ENCODE measurements around the gene ACOXL. TPM values are rescaled to one million over a fixed set of nuclear protein-coding genes. Genes with fewer than 3 reads are reported as not detected.
"Not testable (repeated sequence)": the region's sequence is repeated elsewhere in the genome, so short reads cannot be mapped to it uniquely, and the experiment has no call there.

The ACOXL gene
- total RNA-seq, result 0.83 and 1.1 TPM in 2 replicates

DNA sequence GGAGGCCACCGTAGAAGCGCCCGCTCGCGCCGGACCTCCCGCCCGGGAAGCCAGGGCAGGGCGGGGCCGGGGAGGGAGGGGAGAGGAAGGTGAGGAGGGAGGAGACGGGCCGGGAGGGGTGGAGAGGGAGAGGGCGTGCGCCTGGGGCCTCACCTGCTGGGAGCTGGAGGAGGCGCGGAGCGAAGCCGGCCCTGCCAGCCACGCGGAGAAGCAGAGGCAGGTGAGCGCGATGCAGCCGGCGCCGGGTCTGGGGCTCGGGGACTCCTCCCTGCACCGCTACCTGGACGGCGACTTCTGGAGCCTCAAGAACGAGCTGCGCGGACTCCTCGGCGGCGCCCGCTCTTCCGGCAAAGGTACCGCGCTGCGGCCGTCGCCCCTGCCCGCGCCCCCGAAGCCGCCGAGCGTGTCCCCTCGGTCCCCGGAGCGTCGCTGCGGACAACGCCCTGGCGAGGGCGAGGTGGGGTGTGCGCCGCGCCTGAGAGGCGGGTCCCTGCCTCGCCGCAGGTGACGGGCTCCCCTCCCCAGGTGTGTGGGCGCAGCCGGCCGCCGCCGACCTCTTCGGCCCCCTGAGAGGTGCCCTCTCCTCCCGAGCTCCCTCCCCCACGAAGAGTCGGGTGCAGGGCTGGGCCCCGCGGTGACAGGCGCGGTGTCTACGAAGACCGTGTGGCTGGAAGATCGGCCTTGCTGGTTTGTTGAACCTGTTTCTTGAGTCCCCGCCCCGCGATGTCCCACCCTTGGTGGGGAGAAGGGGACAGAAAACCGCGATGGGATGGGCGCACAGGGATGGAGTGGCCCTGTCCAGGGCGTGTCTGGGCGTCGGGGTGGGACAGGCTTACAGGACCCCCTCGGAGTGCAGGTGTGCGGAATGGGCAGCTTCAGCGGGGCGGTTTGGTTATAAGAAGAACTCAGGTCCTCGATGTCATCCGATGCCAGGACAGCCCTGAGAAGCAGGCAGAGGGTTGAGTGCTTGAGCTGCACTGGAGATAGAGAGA, at the start of gene ACOXL:
TSS of gene ACOXL (plus strand) at position 152 of the 992 bp plus-strand sequence. CDS start 35,817 bp downstream, outside the sequence.
- H3K9me3 Mint-ChIP-seq, result no peaks in the 10 kb centered on the region
- peaks cover 90% of the 10 kb centered on the region for H3K27me3 Mint-ChIP-seq (ENCODE audit: insufficient read depth)
- DNase-seq (ENCODE audit: low spot score), result no peak
- no peak within 1 kb of the TSS for H3K27ac Mint-ChIP-seq
- intact Hi-C loops (cut with micrococcal nuclease), result no loop called here
- H3K4me3 Mint-ChIP-seq, result peak within 1 kb of the TSS; percentile 70
- peaks cover 6% of the 10 kb centered on the region for H3K36me3 Mint-ChIP-seq (ENCODE audit: low read depth)
- H3K4me1 Mint-ChIP-seq (ENCODE audit: low read depth), result peaks cover 20% of the 10 kb centered on the region

DNA sequence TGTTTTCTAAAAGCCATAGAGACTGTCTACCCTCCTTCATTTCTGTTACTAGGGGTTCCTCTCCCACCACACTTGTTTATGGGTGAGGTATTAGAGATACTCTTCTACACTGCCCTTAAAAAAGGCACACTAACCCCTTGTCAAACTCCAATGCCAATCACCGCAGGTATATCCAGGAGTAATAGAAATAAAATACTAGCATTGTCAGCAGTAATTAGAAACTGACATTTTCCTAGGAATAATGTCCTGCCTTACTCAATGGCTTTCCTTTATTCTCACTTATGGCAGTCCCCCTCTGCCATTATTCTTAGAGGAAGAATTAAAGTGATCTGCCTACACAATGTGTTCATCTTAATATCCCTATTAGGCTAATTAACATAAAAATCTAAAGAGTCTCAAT, 49.5 kb upstream of the ACOXL start:
- peaks cover 19% of the 10 kb centered on the region for H3K4me1 Mint-ChIP-seq (ENCODE audit: low read depth)
- no peaks in the 10 kb centered on the region for H3K36me3 Mint-ChIP-seq (ENCODE audit: low read depth)
- intact Hi-C loops (cut with micrococcal nuclease), result no loop called here
- H3K27ac Mint-ChIP-seq, result no peak overlapping the region
- peaks cover 5% of the 10 kb centered on the region for H3K9me3 Mint-ChIP-seq
- H3K27me3 Mint-ChIP-seq (ENCODE audit: insufficient read depth), result peaks cover 24% of the 10 kb centered on the region
- H3K4me3 Mint-ChIP-seq, result no peak overlapping the region
- no peak for DNase-seq (ENCODE audit: low spot score)

DNA sequence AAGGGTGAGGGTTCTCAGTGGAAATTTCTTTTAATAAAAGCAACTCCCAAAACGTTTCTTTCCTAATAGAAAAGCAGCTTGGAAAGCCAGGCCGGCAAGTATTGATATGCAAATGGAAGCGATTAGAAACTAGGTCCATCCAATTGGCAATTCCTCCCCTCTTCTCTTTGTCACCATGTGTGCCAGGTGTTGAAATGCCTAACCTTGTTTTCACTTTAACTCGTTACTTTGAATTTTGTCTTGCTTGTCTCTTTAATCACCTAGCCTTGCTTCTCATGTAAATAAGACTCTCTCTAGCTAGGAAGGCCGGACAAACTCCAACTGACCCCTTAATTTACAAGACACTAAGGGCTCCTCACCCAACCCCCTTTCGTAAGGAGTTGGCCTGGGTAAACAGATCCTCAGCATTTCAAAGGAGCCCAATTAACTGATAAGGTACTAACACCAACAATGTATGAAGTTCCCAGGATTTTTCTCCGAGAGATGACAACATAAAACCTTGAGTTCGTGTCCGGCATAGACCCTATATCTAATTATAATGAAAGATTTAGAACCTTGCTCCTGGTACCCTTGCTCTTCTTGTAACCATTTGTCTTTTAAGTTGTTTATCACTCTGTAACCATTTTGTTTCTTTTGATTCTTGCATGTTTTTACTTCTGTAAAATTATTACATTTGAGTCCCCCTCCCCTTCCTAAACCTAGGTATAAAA, 44.4 kb upstream of the ACOXL start:
- intact Hi-C loops (cut with micrococcal nuclease); H3K27ac Mint-ChIP-seq; DNase-seq (ENCODE audit: low spot score); H3K4me3 Mint-ChIP-seq; H3K4me1 Mint-ChIP-seq (ENCODE audit: low read depth); H3K36me3 Mint-ChIP-seq (ENCODE audit: low read depth): not testable (repeated sequence)
- H3K27me3 Mint-ChIP-seq (ENCODE audit: insufficient read depth), result peaks cover 27% of the 10 kb centered on the region
- peaks cover 16% of the 10 kb centered on the region for H3K9me3 Mint-ChIP-seq

GRCh38 chr2:110688594-110689091, 43.7 kb upstream of the ACOXL start:
- intact Hi-C loops (cut with micrococcal nuclease), result no loop called here
- Mint-ChIP-seq H3K4me3 (no peak overlapping the region), H3K9me3 (peaks cover 16% of the 10 kb centered on the region), H3K4me1 (ENCODE audit: low read depth) (no peaks in the 10 kb centered on the region), H3K27me3 (ENCODE audit: insufficient read depth) (peaks cover 26% of the 10 kb centered on the region), H3K27ac (no peak overlapping the region), H3K36me3 (ENCODE audit: low read depth) (no peaks in the 10 kb centered on the region)
- no peak for DNase-seq (ENCODE audit: low spot score)

DNA sequence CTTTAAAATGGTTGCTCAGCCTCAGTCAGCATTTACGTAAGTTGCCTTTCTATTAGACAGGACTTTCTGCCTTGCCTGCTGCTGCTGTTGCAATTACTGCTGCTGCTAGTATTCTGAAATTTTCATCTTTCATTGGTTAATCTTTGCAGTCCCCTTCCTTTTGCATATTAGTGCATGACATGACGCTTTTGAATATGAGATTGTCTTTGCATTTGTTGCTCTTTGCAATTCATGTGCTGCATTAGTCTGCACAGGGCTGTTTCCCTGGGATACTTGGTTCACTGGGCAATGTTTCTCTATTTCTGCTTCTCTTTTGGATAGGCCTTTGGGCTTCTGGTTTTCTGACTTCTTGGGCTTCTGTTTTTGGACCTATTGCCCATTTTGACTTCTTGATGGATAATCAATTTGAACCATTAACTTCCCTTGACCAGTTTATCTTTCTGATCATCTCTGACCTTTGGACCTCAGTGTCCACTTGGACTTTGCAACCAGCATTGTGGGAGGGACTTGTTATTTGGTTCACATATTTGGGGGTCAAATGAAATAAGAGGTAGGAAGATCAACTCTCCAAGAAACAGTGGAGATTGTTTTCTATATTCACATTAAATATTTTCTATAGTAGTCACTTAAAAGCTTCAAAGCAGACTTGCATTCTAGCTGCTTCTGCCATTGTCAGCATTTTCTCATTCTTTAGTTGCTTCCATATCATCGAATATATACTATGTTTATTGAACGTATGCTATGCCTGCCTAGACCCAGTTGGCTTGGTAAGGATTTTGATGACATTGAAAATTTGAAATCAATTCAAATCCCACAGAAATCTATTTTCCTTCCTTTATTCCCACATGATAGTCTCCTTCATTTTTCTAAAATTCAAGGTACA, 42.0 kb upstream of the ACOXL start:
- Mint-ChIP-seq H3K36me3 (ENCODE audit: low read depth) (peaks cover under 1% of the 10 kb centered on the region), H3K4me3 (no peak overlapping the region), H3K4me1 (ENCODE audit: low read depth) (peaks cover 10% of the 10 kb centered on the region), H3K27me3 (ENCODE audit: insufficient read depth) (peaks cover 22% of the 10 kb centered on the region), H3K27ac (no peak overlapping the region), H3K9me3 (peaks cover 16% of the 10 kb centered on the region)
- DNase-seq (ENCODE audit: low spot score), result no peak
- intact Hi-C loops (cut with micrococcal nuclease), result no loop called here

- peaks cover 1% of the 10 kb centered on the region for H3K36me3 Mint-ChIP-seq (ENCODE audit: low read depth)
Measured at GRCh38 chr2:110691612-110692258, 40.6 kb upstream of the ACOXL start.

DNA sequence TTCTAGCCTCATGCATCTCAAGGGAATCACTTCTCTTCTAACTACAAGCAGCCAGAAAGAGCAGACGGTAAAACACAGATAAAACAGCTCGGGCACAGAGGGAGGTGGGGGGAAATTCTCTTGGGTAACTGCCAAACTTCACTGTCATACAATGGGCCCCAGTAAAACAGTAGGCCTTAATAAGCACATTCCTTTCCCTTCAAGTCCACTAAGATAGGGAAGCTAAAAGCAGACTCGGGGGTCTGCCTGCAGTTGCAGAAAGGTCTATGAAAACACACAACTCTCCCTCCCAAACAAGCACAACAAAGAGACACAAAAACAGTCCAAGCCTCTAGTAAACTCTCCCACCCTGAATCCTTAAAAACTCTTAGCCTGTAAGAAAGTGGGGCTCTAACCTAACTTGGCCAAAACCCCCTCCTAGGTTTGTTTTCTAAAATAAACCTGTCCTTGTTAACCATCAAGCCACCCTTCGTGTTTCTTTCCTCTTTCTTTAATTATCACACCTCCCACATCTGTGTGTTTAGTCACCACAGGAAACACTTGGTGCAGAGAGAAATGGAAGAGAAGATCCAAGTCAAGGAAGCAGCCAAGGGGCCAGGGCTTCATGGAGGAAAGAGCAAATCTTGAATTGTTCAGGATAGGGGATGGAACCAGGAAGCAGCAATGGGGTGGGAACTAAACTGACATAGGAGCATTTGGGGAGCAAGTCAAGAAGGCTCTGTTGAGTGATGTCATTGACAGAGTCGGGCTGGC, 37.1 kb upstream of the ACOXL start:
- not testable (repeated sequence) for DNase-seq (ENCODE audit: low spot score); H3K36me3 Mint-ChIP-seq (ENCODE audit: low read depth); H3K9me3 Mint-ChIP-seq

More at GRCh38 chr2:110691612-110692258, 40.6 kb upstream of the ACOXL start:
- H3K9me3 Mint-ChIP-seq, result peaks cover 16% of the 10 kb centered on the region
- H3K27me3 Mint-ChIP-seq (ENCODE audit: insufficient read depth), result peaks cover 12% of the 10 kb centered on the region
- intact Hi-C loops (cut with micrococcal nuclease), result no loop called here
- DNase-seq (ENCODE audit: low spot score), result no peak
- H3K4me1 Mint-ChIP-seq (ENCODE audit: low read depth), result peaks cover 13% of the 10 kb centered on the region
- no peak overlapping the region for H3K27ac Mint-ChIP-seq
- H3K4me3 Mint-ChIP-seq, result no peak overlapping the region

DNA sequence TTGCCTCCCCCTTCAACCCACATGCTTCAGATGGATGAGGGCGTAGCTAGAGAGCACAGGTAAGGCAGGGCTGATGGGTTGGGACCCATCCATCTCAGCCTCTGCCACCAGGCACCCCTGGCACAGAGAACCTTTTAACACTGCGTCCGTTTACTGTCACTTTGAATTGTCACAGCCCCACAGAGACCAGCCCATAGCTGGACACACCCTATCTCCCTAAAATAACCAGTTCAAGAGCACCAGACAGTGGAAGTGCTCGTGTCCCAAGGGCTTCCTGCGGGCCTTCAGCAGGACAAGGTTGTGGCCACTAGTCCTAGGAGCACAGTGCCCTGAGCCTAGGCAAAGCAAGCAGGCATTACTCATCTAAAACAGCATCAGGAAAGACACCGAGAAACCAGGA, 34.1 kb upstream of the ACOXL start:
- H3K9me3 Mint-ChIP-seq; intact Hi-C loops (cut with micrococcal nuclease); H3K36me3 Mint-ChIP-seq (ENCODE audit: low read depth); H3K4me3 Mint-ChIP-seq; DNase-seq (ENCODE audit: low spot score); H3K27ac Mint-ChIP-seq: not testable (repeated sequence)
- Mint-ChIP-seq H3K4me1 (ENCODE audit: low read depth) (peaks cover 13% of the 10 kb centered on the region), H3K27me3 (ENCODE audit: insufficient read depth) (peaks cover 19% of the 10 kb centered on the region)

More for the DNA sequence above, 37.1 kb upstream of the ACOXL start:
- H3K4me3 Mint-ChIP-seq; intact Hi-C loops (cut with micrococcal nuclease); H3K27ac Mint-ChIP-seq: not testable (repeated sequence)
- peaks cover 13% of the 10 kb centered on the region for H3K4me1 Mint-ChIP-seq (ENCODE audit: low read depth)
- H3K27me3 Mint-ChIP-seq (ENCODE audit: insufficient read depth), result peaks cover 12% of the 10 kb centered on the region

- no peaks in the 10 kb centered on the region for H3K9me3 Mint-ChIP-seq
- no peak overlapping the region for H3K27ac Mint-ChIP-seq
- no peaks in the 10 kb centered on the region for H3K4me1 Mint-ChIP-seq (ENCODE audit: low read depth)
- intact Hi-C loops (cut with micrococcal nuclease), result no loop called here
- no peaks in the 10 kb centered on the region for H3K36me3 Mint-ChIP-seq (ENCODE audit: low read depth)
- DNase-seq (ENCODE audit: low spot score), result no peak
- H3K4me3 Mint-ChIP-seq, result no peak overlapping the region
- H3K27me3 Mint-ChIP-seq (ENCODE audit: insufficient read depth), result peaks cover 50% of the 10 kb centered on the region
Measured at GRCh38 chr2:110702514-110703380, 29.6 kb upstream of the ACOXL start.

- Mint-ChIP-seq H3K36me3 (ENCODE audit: low read depth) (no peaks in the 10 kb centered on the region), H3K27ac (no peak overlapping the region), H3K4me1 (ENCODE audit: low read depth) (no peaks in the 10 kb centered on the region), H3K9me3 (no peaks in the 10 kb centered on the region), H3K27me3 (ENCODE audit: insufficient read depth) (peaks cover 74% of the 10 kb centered on the region), H3K4me3 (no peak overlapping the region)
- DNase-seq (ENCODE audit: low spot score), result no peak
- intact Hi-C loops (cut with micrococcal nuclease), result no loop called here
Measured at GRCh38 chr2:110707386-110707965, 24.9 kb upstream of the ACOXL start.

Data from activated T-helper 1 cell treated with anti-CD3 and anti-CD28 coated beads, Interleukin-12 subunit alpha, Interleukin-12 subunit beta, Interleukin-2, Interleukin-4 antibody, amounts not matched to agents 30 ng/mL and 10 ng/mL and 1 ng/mL, durations not matched to agents 14 hours and 24 hours and 36 hours (primary cell).